WERI-Rb-1 (cell line): ENCODE measurements around the gene RDH11.

Experiments
- DNase-seq: peaks from one replicate; pipeline ENCODE4 v3.0.0-alpha.2; 2020
- H3K27ac ChIP-seq: fragments of 250-450 bp; sonication (Bioruptor Pico); 2 replicates; pipeline ENCODE4 v1.5.1; 2020; ENCODE audit warnings: mild to moderate bottlenecking, moderate library complexity
- H3K27me3 ChIP-seq: fragments of 250-450 bp; sonication (Bioruptor Pico); 2 replicates; pipeline ENCODE4 v1.5.1; 2021; ENCODE audit warnings: mild to moderate bottlenecking, low read depth, moderate library complexity; ENCODE audit not compliant: insufficient read depth, severe bottlenecking
- H3K36me3 ChIP-seq: fragments of 250-450 bp; sonication (Bioruptor Pico); 2 replicates; pipeline ENCODE4 v1.5.1; 2020; ENCODE audit warnings: mild to moderate bottlenecking, moderate library complexity
- H3K4me3 ChIP-seq: 2 replicates; pipeline ENCODE4 v1.5.1; 2011; ENCODE audit warnings: low read depth, mild to moderate bottlenecking, control low read depth, low read length
- H3K9me3 ChIP-seq: fragments of 250-450 bp; sonication (Bioruptor Pico); 2 replicates; pipeline ENCODE4 v1.5.1; 2021; ENCODE audit warnings: mild to moderate bottlenecking, moderate library complexity; ENCODE audit not compliant: severe bottlenecking
- CTCF ChIP-seq: IDR thresholded peaks from 2 replicates; pipeline ENCODE4 v1.5.1; 2011; ENCODE audit warnings: low read depth, mild to moderate bottlenecking, control low read depth, inconsistent platforms, low read length

RDH11 gene, protein sequence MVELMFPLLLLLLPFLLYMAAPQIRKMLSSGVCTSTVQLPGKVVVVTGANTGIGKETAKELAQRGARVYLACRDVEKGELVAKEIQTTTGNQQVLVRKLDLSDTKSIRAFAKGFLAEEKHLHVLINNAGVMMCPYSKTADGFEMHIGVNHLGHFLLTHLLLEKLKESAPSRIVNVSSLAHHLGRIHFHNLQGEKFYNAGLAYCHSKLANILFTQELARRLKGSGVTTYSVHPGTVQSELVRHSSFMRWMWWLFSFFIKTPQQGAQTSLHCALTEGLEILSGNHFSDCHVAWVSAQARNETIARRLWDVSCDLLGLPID

DNA sequence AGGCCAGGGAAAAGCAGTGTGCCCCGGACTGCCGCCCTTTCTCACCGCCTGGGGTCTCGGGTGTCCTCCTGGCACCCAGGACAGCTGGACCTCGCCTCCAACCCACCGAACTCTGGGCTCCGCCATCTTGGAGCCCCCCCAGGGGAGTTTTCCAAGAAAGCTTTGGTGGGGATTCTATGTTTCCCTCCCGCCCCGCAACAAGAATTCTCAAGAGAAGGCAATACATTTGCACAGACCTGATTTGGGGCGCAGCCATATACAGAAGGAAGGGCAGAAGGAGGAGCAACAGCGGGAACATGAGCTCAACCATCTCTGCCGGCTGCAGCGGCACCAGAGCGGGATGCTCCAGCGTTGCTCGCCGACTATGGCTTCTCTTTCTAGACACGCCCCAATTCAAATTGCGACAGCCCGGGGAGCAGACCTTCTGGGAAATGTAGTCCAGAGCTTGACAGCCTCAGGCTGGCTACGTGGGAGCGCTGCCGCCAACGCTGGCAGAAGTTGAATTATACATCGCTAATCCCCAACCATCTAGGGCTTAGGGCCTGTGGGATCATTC, at the start of gene RDH11:
Gene RDH11 (minus strand): TSS at position 371 of the 556 bp plus-strand sequence. CDS start 61 bp downstream, at position 310.
- Histone ChIP-seq H3K36me3 (peaks cover 36% of the 10 kb centered on the region), H3K27me3 (no peaks in the 10 kb centered on the region), H3K9me3 (no peaks in the 10 kb centered on the region), H3K4me3 (peak within 1 kb of the TSS; percentile 81), H3K27ac (peak within 1 kb of the TSS; percentile 80)
- peak; percentile 89 for DNase-seq
- TF ChIP-seq CTCF: no peak

GRCh38 chr14:67744046-67744445, 48.5 kb upstream of the RDH11 start:
- H3K36me3 ChIP-seq: peaks cover 13% of the 10 kb centered on the region
- no peaks in the 10 kb centered on the region for H3K9me3 ChIP-seq
- H3K27ac ChIP-seq: no peak overlapping the region
- no peak overlapping the region for H3K4me3 ChIP-seq
- DNase-seq: no peak
- no peaks in the 10 kb centered on the region for H3K27me3 ChIP-seq
- no peak for TF ChIP-seq CTCF

- no peak for TF ChIP-seq CTCF
- no peak overlapping the region for H3K27ac ChIP-seq
- no peak for DNase-seq
Measured at GRCh38 chr14:67738740-67739504, 43.4 kb upstream of the RDH11 start.

DNA sequence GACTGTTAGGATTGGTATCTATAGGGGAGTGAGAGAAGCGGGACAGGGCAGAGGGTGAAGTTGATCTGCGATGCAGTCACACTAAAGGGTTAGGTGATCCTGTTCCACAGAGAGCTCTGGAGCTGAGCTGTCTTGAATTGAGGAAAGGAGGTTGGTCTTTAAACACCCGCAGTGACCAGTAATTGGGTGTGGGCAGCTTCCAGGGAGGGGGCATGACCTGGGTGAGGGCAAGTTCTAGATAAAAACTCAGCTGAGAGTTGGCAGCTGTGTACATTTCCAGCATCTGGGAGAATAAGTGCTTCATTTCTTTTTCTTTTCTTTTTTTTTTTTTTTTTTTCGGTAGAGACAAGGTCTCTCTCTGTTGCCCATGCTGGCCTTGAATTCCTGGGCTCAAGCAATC, 41.2 kb upstream of the RDH11 start:
- H3K36me3 ChIP-seq: no peaks in the 10 kb centered on the region
- DNase-seq: no peak
- no peaks in the 10 kb centered on the region for H3K9me3 ChIP-seq
- TF ChIP-seq CTCF: no peak
- H3K27ac ChIP-seq: no peak overlapping the region
- H3K4me3 ChIP-seq: no peak overlapping the region
- H3K27me3 ChIP-seq: no peaks in the 10 kb centered on the region

More at GRCh38 chr14:67738740-67739504, 43.4 kb upstream of the RDH11 start:
- H3K36me3 ChIP-seq: no peaks in the 10 kb centered on the region
- H3K9me3 ChIP-seq: no peaks in the 10 kb centered on the region
- no peaks in the 10 kb centered on the region for H3K27me3 ChIP-seq
- H3K4me3 ChIP-seq: no peak overlapping the region

DNA sequence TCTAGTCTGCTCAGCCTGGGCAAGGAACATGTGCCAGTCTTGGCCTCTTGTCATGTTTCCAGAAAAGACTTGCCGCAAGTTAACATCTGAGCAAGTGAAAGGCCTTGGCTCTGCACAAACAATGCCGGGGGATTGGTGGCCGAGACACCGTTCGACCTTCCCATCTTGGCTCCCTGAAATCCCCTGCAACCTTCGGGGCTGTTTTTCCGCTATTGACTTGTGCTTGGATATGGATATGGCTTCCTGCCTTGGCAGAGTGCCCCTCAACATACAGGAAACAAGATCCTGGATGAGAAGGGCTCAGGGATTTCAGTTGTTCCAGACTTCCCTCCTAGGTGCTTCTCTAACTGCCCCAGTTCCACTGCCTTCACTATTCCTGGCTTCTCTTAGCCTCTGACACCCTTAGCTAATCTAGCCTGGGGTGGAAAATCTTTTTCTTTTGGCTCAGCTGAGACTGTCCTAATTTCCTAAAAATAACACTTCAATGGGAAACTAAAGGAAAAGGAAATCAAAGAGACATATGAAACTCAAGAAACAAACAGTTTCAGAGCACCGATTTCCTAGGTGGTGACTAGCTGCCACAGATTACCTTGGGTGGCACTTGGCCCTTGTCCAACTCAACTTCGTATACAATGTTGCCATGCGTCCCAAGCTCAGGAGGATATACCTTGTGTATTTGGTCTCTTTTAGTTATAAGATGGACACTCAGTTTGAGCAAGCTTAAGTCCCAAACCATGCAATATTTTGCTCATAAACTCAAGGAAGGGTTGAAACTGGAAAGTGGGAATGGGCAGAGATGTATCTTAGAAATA, 40.0 kb upstream of the RDH11 start:
- Histone ChIP-seq H3K27me3 (no peaks in the 10 kb centered on the region), H3K4me3 (no peak overlapping the region), H3K36me3 (no peaks in the 10 kb centered on the region), H3K9me3 (no peaks in the 10 kb centered on the region), H3K27ac (no peak overlapping the region)
- DNase-seq: no peak
- no peak for TF ChIP-seq CTCF
